HEK293 (cell line): ENCODE data around the gene THSD4.

ENCODE experiments used
- CTCF ChIA-PET: fragments of 350-600 bp; formaldehyde crosslinking; extraction: SDS; loops from one replicate; lab custom pipeline; 2021; ENCODE audit warnings: antibody characterized with exemption; lab: Yijun Ruan, JAX
- POLR2A ChIA-PET: fragments of 300-600 bp; formaldehyde crosslinking; extraction: SDS; loops from one replicate; lab custom pipeline; 2020; ENCODE audit warnings: antibody characterized with exemption, inconsistent platforms; lab: Yijun Ruan, JAX
- H3K27ac ChIP-seq: fragments of 200-500 bp; sonication (Bioruptor generic); 2 replicates; pipeline ENCODE4 v1.5.1; 2014; ENCODE audit warnings: low read depth, low read length, control low read depth, inconsistent platforms; ENCODE audit errors: extremely low read depth
- H3K36me3 ChIP-seq, 2 experiments: fragments of 200-500 bp in 1 of 2; sonication (Bioruptor generic) in 1 of 2; 1 replicate in 1 of 2; 2 replicates in 1 of 2; pipeline ENCODE4 v1.5.1; 2014 to 2017; ENCODE audit warnings: inconsistent platforms in 2 of 2, low read length in 2 of 2; ENCODE audit not compliant: control insufficient read depth in 2 of 2, insufficient read depth in 1 of 2
- H3K4me1 ChIP-seq: fragments of 200-500 bp; sonication (Bioruptor generic); 2 replicates; pipeline ENCODE4 v1.5.1; 2014; ENCODE audit warnings: mild to moderate bottlenecking, low read length, inconsistent platforms; ENCODE audit not compliant: control insufficient read depth, insufficient read depth
- H3K4me3 ChIP-seq: 2 replicates; pipeline ENCODE4 v1.5.1; 2011; ENCODE audit warnings: low read depth, mild to moderate bottlenecking, control low read depth, low read length, moderate library complexity
- H3K9me3 ChIP-seq: fragments of 200-500 bp; sonication (Bioruptor generic); 2 replicates; pipeline ENCODE4 v1.5.1; 2014; ENCODE audit warnings: low read depth, low read length, inconsistent platforms; ENCODE audit not compliant: control insufficient read depth, insufficient read depth
- GLIS1 ChIP-seq: fragments of 450-650 bp; formaldehyde crosslinking; IDR thresholded peaks from 2 replicates; pipeline ENCODE4 v1.5.1; 2016; ENCODE audit warnings: missing biosample characterization, missing genetic modification characterization
- IKZF3 ChIP-seq: fragments of 450-650 bp; IDR thresholded peaks from 2 replicates; pipeline ENCODE4 v1.5.0; 2018; ENCODE audit warnings: missing biosample characterization, mild to moderate bottlenecking, missing genetic modification characterization, moderate library complexity
- KLF7 ChIP-seq: fragments of 450-650 bp; formaldehyde crosslinking; IDR thresholded peaks from 2 replicates; pipeline ENCODE4 v1.5.1; 2016; ENCODE audit warnings: missing biosample characterization, missing genetic modification characterization, borderline replicate concordance
- SCRT2 ChIP-seq: fragments of 450-650 bp; formaldehyde crosslinking; IDR thresholded peaks from 2 replicates; pipeline ENCODE4 v1.5.1; 2016; ENCODE audit warnings: missing biosample characterization, missing genetic modification characterization
- TCF7L2 ChIP-seq: IDR thresholded peaks from 2 replicates; pipeline ENCODE4 v1.6.1; 2011; ENCODE audit warnings: low read depth, mild to moderate bottlenecking, inconsistent platforms, low read length, moderate library complexity, borderline replicate concordance
- ZFP69B ChIP-seq: fragments of 450-650 bp; formaldehyde crosslinking; IDR thresholded peaks from 2 replicates; pipeline ENCODE4 v1.5.1; 2016; ENCODE audit warnings: missing biosample characterization, missing genetic modification characterization
- ZNF114 ChIP-seq: fragments of 450-650 bp; formaldehyde crosslinking; IDR thresholded peaks from 2 replicates; pipeline ENCODE4 v1.5.0; 2017; ENCODE audit warnings: missing biosample characterization, missing genetic modification characterization
- ZNF155 ChIP-seq: fragments of 450-650 bp; formaldehyde crosslinking; IDR thresholded peaks from 2 replicates; pipeline ENCODE4 v1.5.1; 2016; ENCODE audit warnings: missing biosample characterization, missing genetic modification characterization
- ZNF274 ChIP-seq, 2 experiments: fragments of 200-500 bp in 1 of 2; fragments of 450-650 bp in 1 of 2; sonication (Bioruptor generic) in 1 of 2; formaldehyde crosslinking in 1 of 2; IDR thresholded peaks; 2 replicates each; pipeline versions ENCODE4 v1.5.1 to v1.6.1; 2014 to 2016; ENCODE audit warnings: borderline replicate concordance in 1 of 2, inconsistent platforms in 1 of 2, low read length in 1 of 2, missing biosample characterization in 1 of 2, missing genetic modification characterization in 1 of 2
- ZNF311 ChIP-seq: fragments of 450-650 bp; formaldehyde crosslinking; IDR thresholded peaks from 2 replicates; pipeline ENCODE4 v1.5.1; 2017; ENCODE audit warnings: missing biosample characterization, missing genetic modification characterization, borderline replicate concordance
- ZNF362 ChIP-seq: fragments of 450-650 bp; formaldehyde crosslinking; IDR thresholded peaks from 2 replicates; pipeline ENCODE4 v1.5.1; 2016; ENCODE audit warnings: missing biosample characterization, missing genetic modification characterization
- ZNF416 ChIP-seq: fragments of 450-650 bp; formaldehyde crosslinking; IDR thresholded peaks from 2 replicates; pipeline ENCODE4 v1.5.1; 2016; ENCODE audit warnings: missing biosample characterization, missing genetic modification characterization
- ZNF571 ChIP-seq: fragments of 450-650 bp; formaldehyde crosslinking; IDR thresholded peaks from 2 replicates; pipeline ENCODE4 v1.5.0; 2017; ENCODE audit warnings: missing biosample characterization, missing genetic modification characterization
- ZNF654 ChIP-seq: fragments of 450-650 bp; formaldehyde crosslinking; IDR thresholded peaks from 2 replicates; pipeline ENCODE4 v1.5.1; 2016; ENCODE audit warnings: low read depth, missing biosample characterization, missing genetic modification characterization
- ZNF792 ChIP-seq: fragments of 450-650 bp; formaldehyde crosslinking; IDR thresholded peaks from 2 replicates; pipeline ENCODE4 v1.5.1; 2016; ENCODE audit warnings: missing biosample characterization, missing genetic modification characterization
- TF ChIP-seq, protein P1 (sequence below): fragments of 450-650 bp; formaldehyde crosslinking; IDR thresholded peaks from 2 replicates; pipeline ENCODE4 v1.5.1; 2016; ENCODE audit warnings: missing biosample characterization, missing genetic modification characterization
- TF ChIP-seq, protein P2 (sequence below): fragments of 450-650 bp; formaldehyde crosslinking; conservative IDR thresholded peaks from 2 replicates; pipeline ENCODE4 v1.5.1; 2016; ENCODE audit warnings: low read depth, missing biosample characterization, missing genetic modification characterization
- TF ChIP-seq, protein P3 (sequence below): fragments of 450-650 bp; formaldehyde crosslinking; IDR thresholded peaks from 2 replicates; pipeline ENCODE4 v1.5.1; 2016; ENCODE audit warnings: missing biosample characterization, missing genetic modification characterization, low read depth

Gene THSD4

DNA sequence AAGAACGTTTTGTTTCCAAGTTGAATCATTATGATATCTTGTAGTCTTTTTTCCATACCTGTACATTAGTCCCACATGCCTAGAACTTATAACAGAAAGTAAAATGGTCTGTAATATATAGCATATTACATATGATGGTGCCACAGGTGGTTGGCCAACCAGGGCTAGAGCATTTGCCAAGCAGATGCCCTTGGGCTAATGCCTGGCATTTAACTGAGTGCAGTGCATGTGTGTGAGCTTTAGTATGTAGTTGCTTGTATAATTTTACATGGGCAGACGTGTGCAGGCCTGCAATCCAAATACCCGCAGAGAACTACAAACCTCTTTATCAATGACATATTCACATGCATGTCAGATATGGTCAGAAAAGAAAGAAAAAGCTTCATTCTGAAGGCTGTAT is 27.5 kb downstream of the THSD4 start:
- CTCF ChIA-PET = interaction anchor here (0.6 to 1.0 kb wide), 3 partner anchors 10 to 1198 kb away, joined by 3 to 4 read pairs (median 3); no protein-coding TSS in a partner anchor
- Histone ChIP-seq H3K36me3 (no peaks in the 10 kb centered on the region), H3K4me3 (no peak overlapping the region), H3K9me3 (no peaks in the 10 kb centered on the region), H3K4me1 (no peaks in the 10 kb centered on the region), H3K27ac (no peak overlapping the region)
- TF ChIP-seq ZNF311 (tag by site-specific recombination) = no peak
- TF ChIP-seq SCRT2 = peak; percentile 81
- POLR2A ChIA-PET = no interaction called here

DNA sequence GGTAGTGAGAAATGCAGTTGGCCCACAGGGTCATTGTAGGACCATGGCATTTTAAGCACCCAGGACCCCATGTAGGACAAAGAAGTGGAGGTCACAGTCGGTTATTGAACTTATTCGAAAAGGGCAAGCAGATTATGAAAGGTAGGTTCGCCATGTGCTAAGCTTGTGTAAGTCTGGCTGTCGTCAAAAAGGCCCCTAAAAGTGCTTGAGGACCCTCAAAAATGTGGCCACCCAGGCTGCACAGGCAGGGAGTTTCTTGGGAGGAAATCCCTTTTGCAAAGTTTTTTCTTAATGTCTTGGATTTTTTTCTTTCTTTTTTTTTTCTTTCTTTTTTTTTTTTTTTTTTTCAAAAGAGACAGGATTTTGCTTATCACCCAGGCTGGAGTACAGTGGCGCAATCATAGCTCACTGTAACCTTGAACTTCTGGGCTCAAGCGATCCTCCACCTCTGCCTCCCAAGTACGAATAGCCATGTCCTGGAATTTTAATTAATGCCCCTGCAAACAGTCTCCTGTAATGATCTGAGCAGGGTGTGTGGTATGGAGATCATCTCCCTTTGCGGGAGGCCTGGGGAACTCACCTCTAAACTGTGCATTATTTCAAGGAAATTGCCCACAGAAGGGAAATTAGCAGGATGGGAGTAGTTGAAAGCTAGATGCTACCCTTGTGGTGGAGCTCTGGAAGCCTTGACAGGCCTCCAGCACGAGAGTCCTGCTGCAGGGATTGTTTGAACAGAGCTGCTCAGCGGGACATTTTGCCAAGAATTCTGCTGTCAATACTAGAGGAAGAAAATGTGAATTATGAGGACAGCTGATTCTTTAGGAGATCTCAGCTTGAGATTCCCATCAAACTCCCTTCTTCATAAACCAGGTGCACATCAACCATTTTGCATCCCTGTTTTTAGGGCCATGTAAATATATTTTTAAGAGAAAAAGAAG is 28.4 kb downstream of the THSD4 start:
- ChIA-PET CTCF (interaction anchor here (0.6 to 1.0 kb wide), 2 partner anchors 11 to 16 kb away, joined by 4 read pairs; no protein-coding TSS in a partner anchor), POLR2A (no interaction called here)
- H3K27ac ChIP-seq = no peak overlapping the region

GRCh38 chr15:71145648-71146047 is 30.4 kb downstream of the THSD4 start:
- Histone ChIP-seq H3K9me3 (no peaks in the 10 kb centered on the region), H3K4me1 (peaks cover 10% of the 10 kb centered on the region), H3K36me3 (no peaks in the 10 kb centered on the region), H3K4me3 (no peak overlapping the region), H3K27ac (no peak overlapping the region)
- POLR2A ChIA-PET = no interaction called here
- CTCF ChIA-PET = no interaction called here
- TF ChIP-seq ZNF416 (tag by site-specific recombination) = no peak
- TF ChIP-seq ZNF155 (tag by site-specific recombination) = no peak
- TF ChIP-seq ZNF571 (tag by site-specific recombination) = no peak
- TF ChIP-seq, protein P1, sequence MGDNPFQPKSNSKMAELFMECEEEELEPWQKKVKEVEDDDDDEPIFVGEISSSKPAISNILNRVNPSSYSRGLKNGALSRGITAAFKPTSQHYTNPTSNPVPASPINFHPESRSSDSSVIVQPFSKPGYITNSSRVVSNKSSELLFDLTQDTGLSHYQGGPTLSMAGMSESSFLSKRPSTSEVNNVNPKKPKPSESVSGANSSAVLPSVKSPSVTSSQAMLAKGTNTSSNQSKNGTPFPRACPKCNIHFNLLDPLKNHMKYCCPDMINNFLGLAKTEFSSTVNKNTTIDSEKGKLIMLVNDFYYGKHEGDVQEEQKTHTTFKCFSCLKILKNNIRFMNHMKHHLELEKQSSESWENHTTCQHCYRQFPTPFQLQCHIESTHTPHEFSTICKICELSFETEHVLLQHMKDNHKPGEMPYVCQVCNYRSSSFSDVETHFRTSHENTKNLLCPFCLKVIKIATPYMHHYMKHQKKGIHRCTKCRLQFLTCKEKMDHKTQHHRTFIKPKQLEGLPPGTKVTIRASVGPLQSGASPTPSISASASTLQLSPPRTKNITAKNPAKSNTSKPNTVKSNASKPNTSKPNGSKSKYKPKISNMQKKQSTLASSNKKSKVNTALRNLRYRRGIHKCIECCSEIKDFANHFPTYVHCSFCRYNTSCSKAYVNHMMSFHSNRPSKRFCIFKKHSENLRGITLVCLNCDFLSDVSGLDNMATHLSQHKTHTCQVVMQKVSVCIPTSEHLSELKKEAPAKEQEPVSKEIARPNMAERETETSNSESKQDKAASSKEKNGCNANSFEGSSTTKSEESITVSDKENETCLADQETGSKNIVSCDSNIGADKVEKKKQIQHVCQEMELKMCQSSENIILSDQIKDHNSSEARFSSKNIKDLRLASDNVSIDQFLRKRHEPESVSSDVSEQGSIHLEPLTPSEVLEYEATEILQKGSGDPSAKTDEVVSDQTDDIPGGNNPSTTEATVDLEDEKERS (tag by site-specific recombination) = no peak
- no peak for TF ChIP-seq ZFP69B (tag by site-specific recombination)
- TF ChIP-seq TCF7L2 = no peak
- TF ChIP-seq ZNF792 (tag by site-specific recombination) = no peak
- TF ChIP-seq, protein P2, sequence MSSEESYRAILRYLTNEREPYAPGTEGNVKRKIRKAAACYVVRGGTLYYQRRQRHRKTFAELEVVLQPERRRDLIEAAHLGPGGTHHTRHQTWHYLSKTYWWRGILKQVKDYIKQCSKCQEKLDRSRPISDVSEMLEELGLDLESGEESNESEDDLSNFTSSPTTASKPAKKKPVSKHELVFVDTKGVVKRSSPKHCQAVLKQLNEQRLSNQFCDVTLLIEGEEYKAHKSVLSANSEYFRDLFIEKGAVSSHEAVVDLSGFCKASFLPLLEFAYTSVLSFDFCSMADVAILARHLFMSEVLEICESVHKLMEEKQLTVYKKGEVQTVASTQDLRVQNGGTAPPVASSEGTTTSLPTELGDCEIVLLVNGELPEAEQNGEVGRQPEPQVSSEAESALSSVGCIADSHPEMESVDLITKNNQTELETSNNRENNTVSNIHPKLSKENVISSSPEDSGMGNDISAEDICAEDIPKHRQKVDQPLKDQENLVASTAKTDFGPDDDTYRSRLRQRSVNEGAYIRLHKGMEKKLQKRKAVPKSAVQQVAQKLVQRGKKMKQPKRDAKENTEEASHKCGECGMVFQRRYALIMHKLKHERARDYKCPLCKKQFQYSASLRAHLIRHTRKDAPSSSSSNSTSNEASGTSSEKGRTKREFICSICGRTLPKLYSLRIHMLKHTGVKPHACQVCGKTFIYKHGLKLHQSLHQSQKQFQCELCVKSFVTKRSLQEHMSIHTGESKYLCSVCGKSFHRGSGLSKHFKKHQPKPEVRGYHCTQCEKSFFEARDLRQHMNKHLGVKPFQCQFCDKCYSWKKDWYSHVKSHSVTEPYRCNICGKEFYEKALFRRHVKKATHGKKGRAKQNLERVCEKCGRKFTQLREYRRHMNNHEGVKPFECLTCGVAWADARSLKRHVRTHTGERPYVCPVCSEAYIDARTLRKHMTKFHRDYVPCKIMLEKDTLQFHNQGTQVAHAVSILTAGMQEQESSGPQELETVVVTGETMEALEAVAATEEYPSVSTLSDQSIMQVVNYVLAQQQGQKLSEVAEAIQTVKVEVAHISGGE (tag by site-specific recombination) = no peak
- TF ChIP-seq IKZF3 = no peak
- TF ChIP-seq KLF7 (tag by site-specific recombination) = no peak
- TF ChIP-seq ZNF274 (IDR thresholded peaks at IDR 0.05; ENCODE audit: low read length) = no peak
- TF ChIP-seq ZNF274 (tag by site-specific recombination; IDR thresholded peaks at IDR 0.05; ENCODE audit: borderline replicate concordance) = no peak
- TF ChIP-seq ZNF114 = no peak

More for the DNA sequence above, 28.4 kb downstream of the THSD4 start:
- Histone ChIP-seq H3K4me3 (no peak overlapping the region), H3K9me3 (no peaks in the 10 kb centered on the region), H3K4me1 (no peaks in the 10 kb centered on the region), H3K36me3 (no peaks in the 10 kb centered on the region)
- TF ChIP-seq, protein P3, sequence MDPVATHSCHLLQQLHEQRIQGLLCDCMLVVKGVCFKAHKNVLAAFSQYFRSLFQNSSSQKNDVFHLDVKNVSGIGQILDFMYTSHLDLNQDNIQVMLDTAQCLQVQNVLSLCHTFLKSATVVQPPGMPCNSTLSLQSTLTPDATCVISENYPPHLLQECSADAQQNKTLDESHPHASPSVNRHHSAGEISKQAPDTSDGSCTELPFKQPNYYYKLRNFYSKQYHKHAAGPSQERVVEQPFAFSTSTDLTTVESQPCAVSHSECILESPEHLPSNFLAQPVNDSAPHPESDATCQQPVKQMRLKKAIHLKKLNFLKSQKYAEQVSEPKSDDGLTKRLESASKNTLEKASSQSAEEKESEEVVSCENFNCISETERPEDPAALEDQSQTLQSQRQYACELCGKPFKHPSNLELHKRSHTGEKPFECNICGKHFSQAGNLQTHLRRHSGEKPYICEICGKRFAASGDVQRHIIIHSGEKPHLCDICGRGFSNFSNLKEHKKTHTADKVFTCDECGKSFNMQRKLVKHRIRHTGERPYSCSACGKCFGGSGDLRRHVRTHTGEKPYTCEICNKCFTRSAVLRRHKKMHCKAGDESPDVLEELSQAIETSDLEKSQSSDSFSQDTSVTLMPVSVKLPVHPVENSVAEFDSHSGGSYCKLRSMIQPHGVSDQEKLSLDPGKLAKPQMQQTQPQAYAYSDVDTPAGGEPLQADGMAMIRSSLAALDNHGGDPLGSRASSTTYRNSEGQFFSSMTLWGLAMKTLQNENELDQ = no peak
- TF ChIP-seq ZNF362 (peak; percentile 83), GLIS1 (tag by site-specific recombination) (peak; percentile 67), ZNF654 (tag by site-specific recombination) (no peak)
